IMR-90 (cell line): Measurements from ENCODE around the gene HSP90AB1. TPM values are rescaled to one million over a fixed set of nuclear protein-coding genes. Genes with fewer than 3 reads are reported as not detected.
A peak's percentile ranks its signal among the peaks of the same experiment; 100 is the strongest.

Experiments used
- ATAC-seq: fragments of 200-7000 bp; cut with Tn5 transposase; 2 replicates; pipeline ENCODE4 v1.9.1; 2020; ENCODE audit warnings: low read depth, mild to moderate bottlenecking, moderate library complexity
- BruUV-seq: library from RNA; stranded (reverse); fragments of 400-500 nt; replicated peaks from 2 replicates; lab custom pipeline; 2021; lab: Mats Ljungman, UMichigan
- CTCF ChIA-PET: fragments of 300-600 bp; formaldehyde crosslinking; extraction: SDS; loops from one replicate; lab custom pipeline; 2021; ENCODE audit warnings: antibody characterized with exemption; lab: Yijun Ruan, JAX
- POLR2A ChIA-PET: fragments of 300-600 bp; sonication (Branson Sonifier 250); formaldehyde crosslinking; loops from one replicate; lab custom pipeline; 2022; ENCODE audit warnings: antibody characterized with exemption; ENCODE audit not compliant: unreplicated experiment; lab: Charles Lee
- DNase-seq: peaks from one replicate; pipeline ENCODE4 v3.0.0; 2013
- H2AFZ ChIP-seq: replicated peaks from 2 replicates; pipeline ENCODE3; 2013; ENCODE audit warnings: low read length, mild to moderate bottlenecking; ENCODE audit not compliant: poor library complexity
- H2AK5ac ChIP-seq: 2 replicates; pipeline ENCODE4 v1.6.1; 2013; ENCODE audit warnings: low read depth, low read length, inconsistent platforms
- H2AK9ac ChIP-seq: replicated peaks from 2 replicates; pipeline ENCODE3; 2013; ENCODE audit warnings: mild to moderate bottlenecking, low read depth, low read length, moderate library complexity; ENCODE audit not compliant: poor library complexity
- H2BK120ac ChIP-seq: 2 replicates; pipeline ENCODE4 v1.6.1; 2013; ENCODE audit warnings: low read depth, low read length, inconsistent platforms
- H2BK15ac ChIP-seq: 3 replicates; pipeline ENCODE4 v1.6.1; 2013; ENCODE audit warnings: low read depth, low read length, inconsistent platforms
- H2BK20ac ChIP-seq: 2 replicates; pipeline ENCODE4 v1.6.1; 2013; ENCODE audit warnings: low read depth, mild to moderate bottlenecking, inconsistent platforms, low read length, moderate library complexity
- H2BK5ac ChIP-seq: 2 replicates; pipeline ENCODE4 v1.6.1; 2013; ENCODE audit warnings: mild to moderate bottlenecking, low read depth, low read length, inconsistent platforms; ENCODE audit not compliant: poor library complexity, severe bottlenecking
- H3K14ac ChIP-seq: replicated peaks from 2 replicates; pipeline ENCODE4 v1.6.1; 2013; ENCODE audit warnings: low read depth, low read length, inconsistent platforms
- H3K18ac ChIP-seq: 2 replicates; pipeline ENCODE4 v1.6.1; 2013; ENCODE audit warnings: low read depth, low read length, control low read depth
- H3K23ac ChIP-seq: 2 replicates; pipeline ENCODE4 v1.6.1; 2013; ENCODE audit warnings: low read depth, low read length, inconsistent platforms
- H3K27ac ChIP-seq: 2 replicates; pipeline ENCODE4 v1.5.1; 2013; ENCODE audit warnings: mild to moderate bottlenecking, control low read depth, low read length; ENCODE audit not compliant: insufficient read depth
- H3K27me3 ChIP-seq: 2 replicates; pipeline ENCODE4 v1.6.1; 2013; ENCODE audit warnings: low read length; ENCODE audit not compliant: control insufficient read depth, insufficient read depth
- H3K36me3 ChIP-seq: 2 replicates; pipeline ENCODE4 v1.6.1; 2013; ENCODE audit warnings: low read length, mixed read lengths; ENCODE audit not compliant: control insufficient read depth, insufficient read depth
- H3K4ac ChIP-seq: 2 replicates; pipeline ENCODE4 v1.6.1; 2013; ENCODE audit warnings: low read depth, low read length, inconsistent platforms
- H3K4me1 ChIP-seq: 2 replicates; pipeline ENCODE4 v1.6.1; 2013; ENCODE audit warnings: low read length, mixed read lengths; ENCODE audit not compliant: control insufficient read depth, insufficient read depth
- H3K4me2 ChIP-seq: 2 replicates; pipeline ENCODE4 v1.6.1; 2013; ENCODE audit warnings: low read depth, mild to moderate bottlenecking, control low read depth, low read length, moderate library complexity
- H3K4me3 ChIP-seq: 2 replicates; pipeline ENCODE4 v1.5.1; 2013; ENCODE audit warnings: low read depth, mild to moderate bottlenecking, control low read depth, low read length, moderate library complexity; ENCODE audit not compliant: insufficient read depth
- H3K56ac ChIP-seq: 2 replicates; pipeline ENCODE4 v1.6.1; 2013; ENCODE audit warnings: low read length, inconsistent platforms; ENCODE audit not compliant: insufficient read depth; ENCODE audit errors: extremely low read depth
- H3K79me1 ChIP-seq, 2 experiments: 2 replicates each; pipeline ENCODE4 v1.6.1; 2013; ENCODE audit warnings: low read length in 2 of 2, inconsistent platforms in 1 of 2, low read depth in 1 of 2
- H3K9ac ChIP-seq: 2 replicates; pipeline ENCODE4 v1.6.1; 2013; ENCODE audit warnings: low read depth, low read length, control low read depth
- H3K9me1 ChIP-seq: 2 replicates; pipeline ENCODE4 v1.6.1; 2013; ENCODE audit warnings: low read length, inconsistent platforms; ENCODE audit not compliant: insufficient read depth
- H3K9me3 ChIP-seq: 2 replicates; pipeline ENCODE4 v1.6.1; 2013; ENCODE audit warnings: low read length; ENCODE audit not compliant: control insufficient read depth, insufficient read depth
- H4K20me1 ChIP-seq: 2 replicates; pipeline ENCODE4 v1.6.1; 2013; ENCODE audit warnings: low read length, inconsistent platforms; ENCODE audit not compliant: insufficient read depth
- H4K5ac ChIP-seq: 2 replicates; pipeline ENCODE4 v1.6.1; 2013; ENCODE audit warnings: mild to moderate bottlenecking, low read depth, low read length, control low read depth
- H4K8ac ChIP-seq, 2 experiments: 2 replicates each; pipeline ENCODE4 v1.6.1; 2013; ENCODE audit warnings: low read depth in 2 of 2, low read length in 2 of 2, control low read depth in 1 of 2, inconsistent platforms in 1 of 2
- H4K91ac ChIP-seq: 2 replicates; pipeline ENCODE4 v1.6.1; 2013; ENCODE audit warnings: low read depth, low read length, inconsistent platforms; ENCODE audit not compliant: insufficient read depth
- BHLHE40 ChIP-seq: fragments of 150-350 bp; IDR thresholded peaks from 2 replicates; pipeline ENCODE4 v1.6.1; 2016; ENCODE audit warnings: mild to moderate bottlenecking, low read depth, low read length
- ELK1 ChIP-seq: fragments of 150-350 bp; IDR thresholded peaks from 2 replicates; pipeline ENCODE4 v1.6.1; 2016; ENCODE audit warnings: low read depth, mild to moderate bottlenecking, low read length, moderate library complexity, borderline replicate concordance
- FOS ChIP-seq: fragments of 150-350 bp; IDR thresholded peaks from 2 replicates; pipeline ENCODE4 v1.6.1; 2016; ENCODE audit warnings: low read depth, low read length
- MAZ ChIP-seq: IDR thresholded peaks from 2 replicates; pipeline ENCODE4 v1.6.1; 2012; ENCODE audit warnings: low read depth, mild to moderate bottlenecking, low read length, improper control_type of control experiment, moderate library complexity, borderline replicate concordance
- POLR2A ChIP-seq: IDR thresholded peaks from 2 replicates; pipeline ENCODE4 v1.6.1; 2012; ENCODE audit warnings: mild to moderate bottlenecking, low read depth, low read length
- SMC3 ChIP-seq: fragments of 150-350 bp; IDR thresholded peaks from 2 replicates; pipeline ENCODE4 v1.6.1; 2016; ENCODE audit warnings: low read depth, mild to moderate bottlenecking, antibody characterized with exemption, low read length, moderate library complexity
- WGBS, 2 experiments: methylation state at CpG; one replicate each; pipeline versions ENCODE4 v1.1.5 to v1.1.7; 2013; ENCODE audit warnings: missing lambda C conversion rate in 2 of 2; ENCODE audit not compliant: insufficient read length in 1 of 2; ENCODE audit errors: extremely low coverage in 2 of 2; 5-methylcytosine and 5-hydroxymethylcytosine counted together
- dilution Hi-C: fragments of 300-500 bp; cut with HindIII; formaldehyde crosslinking; loops from one replicate; pipeline ENCODE4 v1.14.3; 2018; ENCODE audit warnings: low sequenced_read_pairs; ENCODE audit not compliant: unreplicated experiment
- in situ Hi-C: fragments of 300-500 bp; cut with MboI; formaldehyde crosslinking; loops from 3 replicates; pipeline ENCODE4 v1.14.3; 2019; ENCODE audit warnings: low sequenced_read_pairs, inconsistent platforms, mixed read lengths
- intact Hi-C: fragments of 100-400 bp; cut with micrococcal nuclease; formaldehyde crosslinking; loops from 2 replicates; pipeline ENCODE4 v1.10.0; 2022
- polyA plus RNA-seq, 3 experiments: library from polyadenylated mRNA; depleted of rRNA; stranded (reverse); fragments of >200 nt; gene quantifications; 2 replicates each; pipeline ENCODE4 v1.2.3, GENCODE V29; 2012; ENCODE audit warnings: low replicate concordance in 1 of 3
- total RNA-seq: library from RNA; depleted of rRNA; stranded (reverse); fragments of >200 nt; gene quantifications from 2 replicates; pipeline ENCODE4 v1.2.3, GENCODE V29; 2012

The HSP90AB1 gene
- total and polyA plus RNA-seq, 2 of the 4 experiments (the other 2 are of a cell fraction), result 887 to 1,307 TPM

- peaks cover 7% of the 10 kb centered on the region for H3K36me3 ChIP-seq
- in situ Hi-C loops, result no loop called here
- peak overlapping the region; percentile 90 for H3K4me3 ChIP-seq
- H3K18ac ChIP-seq, result peak overlapping the region; percentile 9; the same call in 1 of the 2 replicates
- peak overlapping the region; percentile 29 for H2BK5ac ChIP-seq
- no peak overlapping the region for H4K5ac ChIP-seq
- H4K91ac ChIP-seq, result peak overlapping the region; percentile 56; the same call in 1 of the 2 replicates
- H2BK15ac ChIP-seq, result no peak overlapping the region; the same call in 2 of the 3 replicates
- peaks cover 9% of the 10 kb centered on the region for H4K20me1 ChIP-seq
- dilution Hi-C loops, result no loop called here
- H3K27me3 ChIP-seq, result peaks cover 12% of the 10 kb centered on the region
- no peak for TF ChIP-seq FOS
- no peak; the same call in 1 of the 2 replicates for TF ChIP-seq MAZ
- TF ChIP-seq BHLHE40, result peak; percentile 57
- TF ChIP-seq ELK1, result no peak
- TF ChIP-seq POLR2A, result no peak
- no peak for TF ChIP-seq SMC3
- CTCF ChIA-PET, result interaction anchor here (0.7 to 1.6 kb wide), 2 partner anchors 49 to 101 kb away, joined by 3 to 4 read pairs; partner anchors contain the start of gene AARS2
- H2AK9ac ChIP-seq, result peak overlapping the region; percentile 98
- peaks cover 14% of the 10 kb centered on the region for H3K9me1 ChIP-seq
- POLR2A ChIA-PET, result no interaction called here
- H3K4me2 ChIP-seq, result peak overlapping the region; percentile 99
- peak overlapping the region; percentile 75 for H3K27ac ChIP-seq
- H3K4me1 ChIP-seq, result peaks cover 22% of the 10 kb centered on the region
- peak overlapping the region; percentile 91 for H2AFZ ChIP-seq
- H2BK120ac ChIP-seq, result no peak overlapping the region; the same call in 1 of the 2 replicates
- H3K9me3 ChIP-seq, result no peaks in the 10 kb centered on the region
- peaks cover 24 to 37% of the 10 kb centered on the region in 2 experiments for H3K79me1 ChIP-seq
- no peak for ATAC-seq
- BruUV-seq, result no TSS peak
- peak overlapping the region; percentile 84 for H2AK5ac ChIP-seq
- peak overlapping the region; percentile 74 for H3K4ac ChIP-seq
- H3K56ac ChIP-seq, result peak overlapping the region; percentile 14; the same call in 1 of the 2 replicates
- H3K9ac ChIP-seq, result peak overlapping the region; percentile 82
- intact Hi-C loops, result no loop called here
- H4K8ac ChIP-seq, result peak overlapping the region; percentile 39 to 55; a peak in 2 of 4 replicates
- peak overlapping the region; percentile 88; the same call in 1 of the 2 replicates for H3K23ac ChIP-seq
- WGBS, 2 experiments, result no CpG with 5 or more reads among the region's 13 CpGs
- DNase-seq, result peak; percentile 31
- H2BK20ac ChIP-seq, result no peak overlapping the region; the same call in 1 of the 2 replicates
- H3K14ac ChIP-seq, result peak overlapping the region; percentile 96
Measured at GRCh38 chr6:44264154-44265006, 17.5 kb downstream of the HSP90AB1 start.
